ENCODE measurements around the gene OPTN. TPM values are rescaled to one million over a fixed set of nuclear protein-coding genes. Genes with fewer than 3 reads are reported as not detected.
"Not testable (repeated sequence)": the region's sequence is repeated elsewhere in the genome, so short reads cannot be mapped to it uniquely, and the experiment has no call there.

The OPTN gene
- total and polyA plus RNA-seq, 8 donors = 32.6 to 82.3 (median 40.9) TPM

DNA sequence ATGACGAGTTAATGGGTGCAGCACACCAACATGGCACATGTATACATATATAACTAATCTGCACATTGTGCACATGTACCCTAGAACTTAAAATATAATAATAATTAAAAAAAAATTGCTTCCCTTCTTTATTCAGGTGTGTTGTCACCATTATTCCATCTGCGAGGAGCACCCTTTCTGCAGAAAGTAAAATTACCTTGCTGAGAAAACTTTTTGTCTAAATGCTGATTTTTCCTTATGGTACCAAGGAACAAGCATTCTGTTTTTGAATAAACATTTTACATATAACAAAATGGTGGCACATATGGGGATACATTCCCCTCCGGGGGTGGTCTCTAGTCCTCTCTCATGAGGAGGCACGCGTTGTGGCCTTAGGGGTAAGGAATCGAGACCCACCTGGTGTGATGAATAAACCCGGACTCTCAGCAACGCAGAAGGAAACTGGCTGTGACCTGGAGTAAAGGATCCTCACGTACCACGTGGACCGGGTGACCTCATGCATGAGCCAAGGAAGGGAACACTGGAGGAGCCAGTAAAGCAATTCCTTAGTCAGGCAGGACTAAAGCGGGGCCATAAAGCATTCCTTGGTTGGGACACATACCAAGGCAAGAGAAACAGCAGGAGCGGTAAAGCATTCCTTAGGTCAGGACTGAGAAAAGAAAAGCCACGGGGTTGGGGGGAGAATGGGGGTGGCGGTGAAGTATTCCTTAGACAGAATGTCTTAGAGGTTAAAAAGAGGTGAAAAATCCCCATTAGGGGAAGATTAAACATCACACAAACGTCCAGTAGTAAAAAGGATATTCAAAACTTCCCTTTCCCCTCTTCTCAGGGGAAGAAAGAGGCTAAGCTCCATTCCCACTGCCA, 20.8 kb upstream of the OPTN start:
- peaks cover 0 to 7% (median 0%) of the 10 kb centered on the region in 4 donors for H3K4me1 ChIP-seq
- H3K9me3 ChIP-seq = peaks cover 11 to 54% (median 30%) of the 10 kb centered on the region in 4 donors
- TF ChIP-seq POLR2AphosphoS5 (IDR thresholded peaks at IDR 0.05) = no peak
- no peak for TF ChIP-seq POLR2A (IDR thresholded peaks at IDR 0.05)
- TF ChIP-seq CTCF (IDR thresholded peaks at IDR 0.05) = no peak
- TF ChIP-seq EP300 (IDR thresholded peaks at IDR 0.05) = no peak
- peaks cover 0 to 15% (median 10%) of the 10 kb centered on the region in 3 donors for H3K27me3 ChIP-seq
- intact Hi-C loops (cut with DNase I; ENCODE audit: low total_unique reads) = no loop called here
- DNase-seq = no peak
- no peak overlapping the region for H3K27ac ChIP-seq
- WGBS, 5 donors = 83 to 89% (median 87%) methylated on average over 16 of the region's 16 CpGs
- no peaks in the 10 kb centered on the region for H3K36me3 ChIP-seq
- no peak overlapping the region for H3K4me3 ChIP-seq

DNA sequence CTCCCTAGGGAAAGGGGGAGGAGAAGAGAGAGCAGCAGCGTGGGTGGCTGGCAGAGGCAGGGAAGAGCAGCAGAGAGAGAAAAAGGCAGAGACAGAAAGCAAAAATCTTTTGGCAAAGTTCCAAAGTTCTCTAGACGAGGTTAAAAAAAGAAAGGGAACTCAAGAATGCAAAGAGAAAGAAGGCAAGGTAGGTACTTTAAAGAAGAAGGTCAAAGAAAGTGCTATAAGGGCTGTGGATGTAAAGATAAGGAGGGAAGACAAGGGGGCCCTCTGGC, 20.2 kb upstream of the OPTN start:
- DNase-seq = no peak
- Histone ChIP-seq H3K4me1 (peaks cover 0 to 5% (median 0%) of the 10 kb centered on the region in 4 donors), H3K36me3 (no peaks in the 10 kb centered on the region), H3K4me3 (no peak overlapping the region), H3K27ac (no peak overlapping the region), H3K27me3 (peaks cover 0 to 15% (median 10%) of the 10 kb centered on the region in 3 donors), H3K9me3 (peaks cover 17 to 60% (median 35%) of the 10 kb centered on the region in 4 donors)
- TF ChIP-seq POLR2A (IDR thresholded peaks at IDR 0.05) (no peak), POLR2AphosphoS5 (IDR thresholded peaks at IDR 0.05) (no peak), EP300 (IDR thresholded peaks at IDR 0.05) (no peak), CTCF (IDR thresholded peaks at IDR 0.05) (no peak)
- WGBS, 5 donors = 20 to 40% (median 30%) methylated on average over 2 of the region's 2 CpGs
- intact Hi-C loops (cut with DNase I; ENCODE audit: low total_unique reads) = no loop called here

- intact Hi-C loops (cut with DNase I; ENCODE audit: low total_unique reads) = no loop called here
- 79 to 85% (median 82%) methylated on average over 4 to 7 of the region's 7 CpGs for WGBS, 5 donors
- H3K27me3 ChIP-seq = peaks cover 0 to 7% (median 7%) of the 10 kb centered on the region in 3 donors
- DNase-seq = no peak
- H3K27ac ChIP-seq = no peak overlapping the region
- H3K9me3 ChIP-seq = peaks cover 21 to 69% (median 39%) of the 10 kb centered on the region in 4 donors
- H3K4me1 ChIP-seq = no peaks in the 10 kb centered on the region
- no peak overlapping the region for H3K4me3 ChIP-seq
- no peaks in the 10 kb centered on the region for H3K36me3 ChIP-seq
- TF ChIP-seq POLR2AphosphoS5 (IDR thresholded peaks at IDR 0.05) (no peak), CTCF (IDR thresholded peaks at IDR 0.05) (no peak), POLR2A (IDR thresholded peaks at IDR 0.05) (no peak), EP300 (IDR thresholded peaks at IDR 0.05) (no peak)
Observed at GRCh38 chr10:13080643-13081042, 19.3 kb upstream of the OPTN start.

GRCh38 chr10:13083700-13084099, 16.3 kb upstream of the OPTN start:
- H3K36me3 ChIP-seq; intact Hi-C loops (cut with DNase I; ENCODE audit: low total_unique reads); H3K4me1 ChIP-seq; DNase-seq; H3K4me3 ChIP-seq; H3K27ac ChIP-seq; H3K27me3 ChIP-seq: not testable (repeated sequence)
- peaks cover 21 to 64% (median 38%) of the 10 kb centered on the region in 4 donors for H3K9me3 ChIP-seq
- 91 to 96% (median 93%) methylated on average over 3 of the region's 3 CpGs for WGBS, 5 donors

DNA sequence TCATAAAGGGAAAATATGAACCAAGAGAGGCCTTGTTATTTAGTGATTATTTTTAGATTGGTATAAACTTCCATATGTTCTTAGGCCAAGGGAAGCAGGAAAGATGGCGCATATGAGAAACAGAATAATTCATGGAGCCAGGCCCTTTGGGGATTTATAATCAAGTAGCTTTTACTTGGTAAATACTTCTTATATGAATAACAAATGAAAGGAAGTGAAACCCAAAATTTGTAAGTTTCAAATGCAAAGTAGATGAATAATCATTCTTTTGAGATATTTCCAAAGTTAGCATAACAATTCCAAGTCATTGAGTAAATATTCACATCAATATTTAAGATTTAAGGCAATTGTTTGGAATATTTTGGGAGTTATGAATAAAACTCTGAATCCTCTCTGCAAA, 13.9 kb upstream of the OPTN start:
- intact Hi-C loops (cut with DNase I; ENCODE audit: low total_unique reads) = no loop called here
- 93 to 98% (median 98%) methylated on average over 1 of the region's 1 CpG for WGBS, 5 donors
- Histone ChIP-seq H3K27me3 (no peaks in the 10 kb centered on the region), H3K4me1 (peaks cover 0 to 6% (median 0%) of the 10 kb centered on the region in 4 donors), H3K9me3 (peaks cover 13 to 43% (median 26%) of the 10 kb centered on the region in 4 donors), H3K4me3 (no peak overlapping the region), H3K27ac (no peak overlapping the region), H3K36me3 (no peaks in the 10 kb centered on the region)
- no peak for DNase-seq
- TF ChIP-seq POLR2A (IDR thresholded peaks at IDR 0.05) (no peak), EP300 (IDR thresholded peaks at IDR 0.05) (no peak), CTCF (IDR thresholded peaks at IDR 0.05) (no peak), POLR2AphosphoS5 (IDR thresholded peaks at IDR 0.05) (no peak)

Measured in stomach (tissue), 9 donors.